C4-2B (cell line): ENCODE results near the gene NPRL2.

Source experiments
- H3K27ac ChIP-seq: fragments of 450-650 bp; 2 replicates; pipeline ENCODE4 v1.5.1; 2017
- ZFX ChIP-seq: fragments of 450-650 bp; IDR thresholded peaks from 2 replicates; pipeline ENCODE4 v1.6.1; 2017
- TF ChIP-seq, protein P1 (sequence below): fragments of 450-650 bp; conservative IDR thresholded peaks from 2 replicates; pipeline ENCODE4 v1.5.1; 2017; ENCODE audit warnings: mild to moderate bottlenecking

The NPRL2 gene

DNA sequence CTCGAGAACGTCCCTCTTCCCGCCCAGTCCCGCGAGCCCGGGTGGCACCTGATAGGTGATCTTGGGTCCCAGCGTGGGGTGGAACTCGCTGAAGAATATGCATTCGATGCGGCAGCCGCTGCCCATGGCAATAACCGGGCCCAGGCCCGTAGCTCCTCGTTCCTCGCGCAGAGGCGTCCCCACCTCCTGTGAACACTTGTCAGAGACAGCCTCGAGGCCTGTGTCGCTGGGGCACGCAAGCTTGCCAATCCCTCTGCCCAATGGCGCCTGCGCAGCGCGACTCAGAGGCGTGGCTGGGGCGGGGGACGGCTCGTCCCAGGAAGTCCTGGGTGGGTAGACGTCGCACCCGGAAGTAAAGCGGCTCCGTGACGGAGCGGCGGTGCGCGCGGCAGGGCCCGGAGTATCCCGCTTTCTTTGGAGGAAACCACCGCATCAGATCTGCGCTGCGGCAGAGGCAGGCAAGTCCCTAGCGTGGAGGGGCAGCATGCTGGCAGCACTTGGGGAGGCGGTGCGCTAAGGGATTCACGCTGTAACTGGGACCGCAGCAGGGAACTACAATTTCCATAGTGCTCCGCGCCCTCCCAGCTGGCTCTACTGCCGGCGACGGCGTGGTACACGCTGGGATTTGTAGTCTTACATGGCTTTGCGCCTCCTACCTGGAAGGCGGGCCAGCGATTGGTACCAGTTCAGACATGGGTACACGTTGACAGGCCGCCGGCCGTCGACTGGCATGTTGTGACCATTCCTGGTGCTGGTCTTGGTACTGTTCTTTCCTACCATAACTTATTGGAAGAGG is at the start of gene NPRL2, which contains the start of gene CYB561D2:
NPRL2 (minus strand) TSS at position 249 of the 796 bp plus-strand sequence; CDS start at position 126, 123 bp downstream.
CYB561D2 (plus strand) TSS at position 336 of the 796 bp plus-strand sequence. CDS start 572 bp downstream, outside the sequence.
- peak within 1 kb of the TSS; percentile 87 for H3K27ac ChIP-seq
- TF ChIP-seq, protein P1, sequence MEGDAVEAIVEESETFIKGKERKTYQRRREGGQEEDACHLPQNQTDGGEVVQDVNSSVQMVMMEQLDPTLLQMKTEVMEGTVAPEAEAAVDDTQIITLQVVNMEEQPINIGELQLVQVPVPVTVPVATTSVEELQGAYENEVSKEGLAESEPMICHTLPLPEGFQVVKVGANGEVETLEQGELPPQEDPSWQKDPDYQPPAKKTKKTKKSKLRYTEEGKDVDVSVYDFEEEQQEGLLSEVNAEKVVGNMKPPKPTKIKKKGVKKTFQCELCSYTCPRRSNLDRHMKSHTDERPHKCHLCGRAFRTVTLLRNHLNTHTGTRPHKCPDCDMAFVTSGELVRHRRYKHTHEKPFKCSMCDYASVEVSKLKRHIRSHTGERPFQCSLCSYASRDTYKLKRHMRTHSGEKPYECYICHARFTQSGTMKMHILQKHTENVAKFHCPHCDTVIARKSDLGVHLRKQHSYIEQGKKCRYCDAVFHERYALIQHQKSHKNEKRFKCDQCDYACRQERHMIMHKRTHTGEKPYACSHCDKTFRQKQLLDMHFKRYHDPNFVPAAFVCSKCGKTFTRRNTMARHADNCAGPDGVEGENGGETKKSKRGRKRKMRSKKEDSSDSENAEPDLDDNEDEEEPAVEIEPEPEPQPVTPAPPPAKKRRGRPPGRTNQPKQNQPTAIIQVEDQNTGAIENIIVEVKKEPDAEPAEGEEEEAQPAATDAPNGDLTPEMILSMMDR = no peak
- TF ChIP-seq ZFX = peak; percentile 62; the same call in 1 of the 2 replicates

DNA sequence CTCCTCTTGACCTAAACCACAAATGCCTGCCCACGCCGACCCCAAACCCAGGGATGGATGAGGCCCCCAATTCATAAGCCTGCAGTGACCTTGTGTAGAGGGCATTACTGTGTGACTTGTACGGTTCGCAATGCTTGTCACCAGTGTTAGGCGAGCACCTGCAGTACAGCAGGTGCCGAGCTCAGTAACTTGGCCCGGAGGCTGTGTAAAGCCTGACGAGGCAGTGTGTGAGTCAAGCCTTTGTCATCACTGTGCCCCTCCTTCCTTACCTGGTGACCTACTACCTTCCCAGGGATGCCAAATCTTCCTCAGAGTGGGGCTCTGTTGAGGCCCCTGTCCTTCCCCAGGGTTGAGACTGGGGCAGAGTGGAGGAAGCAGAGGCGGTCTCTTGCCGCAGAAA is 45.9 kb upstream of the NPRL2 start:
- TF ChIP-seq, protein P1 = no peak
- no peak for TF ChIP-seq ZFX
- no peak overlapping the region for H3K27ac ChIP-seq

DNA sequence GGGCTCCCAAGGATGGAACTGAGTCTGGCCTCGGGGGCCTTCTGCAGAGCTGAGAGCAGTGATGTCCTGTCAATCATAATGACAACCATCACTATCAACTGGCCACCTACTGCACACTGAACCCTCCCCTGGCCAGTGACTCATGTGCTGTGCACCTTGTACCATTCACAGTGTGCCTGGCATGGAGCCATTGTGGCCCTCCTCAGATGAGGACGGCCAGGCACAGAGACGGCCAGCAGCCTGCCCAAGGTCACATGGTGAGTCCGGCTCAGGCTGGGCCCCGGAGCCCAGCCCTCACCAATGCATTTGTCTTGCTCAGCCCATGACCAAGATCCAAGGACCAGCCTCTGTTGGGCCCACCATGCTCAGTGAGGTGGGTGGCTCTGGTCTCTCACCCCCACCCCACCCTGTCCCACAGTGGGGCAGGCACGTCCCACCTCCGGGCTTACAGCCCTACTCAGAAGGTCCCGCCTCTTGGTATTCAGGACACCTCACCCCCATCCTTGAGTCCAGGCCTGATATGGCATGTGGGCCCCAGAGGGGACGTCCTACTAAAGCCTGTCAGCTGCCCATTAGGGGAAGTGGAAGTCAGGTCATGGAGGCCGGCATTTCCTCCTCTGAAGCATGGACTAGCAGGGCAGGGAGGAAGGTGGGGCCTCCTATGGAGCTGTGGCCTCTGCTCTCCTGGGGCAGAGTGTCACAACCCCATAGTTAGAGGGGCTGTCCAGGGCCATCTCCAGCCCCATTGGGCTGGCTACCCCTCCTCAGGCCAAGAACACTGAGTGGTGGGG is 44.7 kb upstream of the NPRL2 start:
- no peak overlapping the region for H3K27ac ChIP-seq
- no peak for TF ChIP-seq ZFX

DNA sequence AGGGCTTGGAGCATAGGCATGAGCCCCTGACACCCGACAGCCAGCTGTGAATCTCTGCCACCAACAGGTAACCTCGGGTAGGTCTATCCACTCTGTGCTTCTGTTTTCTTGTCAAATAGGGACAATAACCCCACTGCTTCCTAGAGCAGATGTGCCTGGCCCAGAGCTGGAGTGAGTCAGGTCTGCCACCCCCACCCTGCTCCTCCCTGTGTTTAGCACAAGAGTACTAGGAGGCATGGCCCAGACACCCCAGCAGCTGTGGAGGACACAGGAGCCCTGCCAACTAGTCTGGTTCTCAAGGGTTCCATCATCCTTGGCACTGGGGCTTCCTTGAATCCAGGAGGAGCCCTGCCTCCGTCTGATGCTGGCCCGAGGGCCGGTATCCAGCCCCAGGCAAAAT is 42.5 kb upstream of the NPRL2 start:
- no peak overlapping the region for H3K27ac ChIP-seq
- no peak for TF ChIP-seq ZFX
- TF ChIP-seq, protein P1 = no peak

DNA sequence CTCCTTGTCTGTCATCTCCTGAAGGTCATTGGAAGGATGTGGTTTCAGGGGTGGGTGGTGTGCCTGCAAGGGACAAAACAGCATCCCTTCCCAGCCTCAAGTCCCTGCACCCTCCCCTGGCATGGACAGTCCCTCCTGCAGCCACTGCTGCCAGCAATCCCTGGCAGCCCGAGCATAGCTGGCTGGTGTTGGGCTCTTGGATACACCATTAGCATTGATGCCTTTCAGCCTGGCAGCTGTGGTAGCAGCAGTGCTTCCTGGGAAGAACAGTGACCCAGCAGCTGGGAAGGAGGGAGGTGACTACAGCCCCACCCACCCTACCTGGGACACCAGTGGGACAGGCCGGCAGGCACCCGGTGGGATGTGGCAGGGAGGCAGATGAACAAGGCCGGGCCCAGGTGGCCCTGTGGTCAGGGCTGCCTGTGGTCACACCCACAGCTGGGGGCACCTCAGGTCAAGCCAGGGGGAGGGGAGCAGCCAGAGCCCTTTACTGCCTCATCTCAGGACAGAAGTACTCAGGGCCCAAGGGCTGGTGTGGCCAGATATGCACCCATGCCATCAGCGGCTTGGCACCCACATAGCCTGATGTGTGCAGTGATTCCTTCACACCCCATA is 41.6 kb upstream of the NPRL2 start:
- TF ChIP-seq ZFX = no peak
- TF ChIP-seq, protein P1 = no peak

DNA sequence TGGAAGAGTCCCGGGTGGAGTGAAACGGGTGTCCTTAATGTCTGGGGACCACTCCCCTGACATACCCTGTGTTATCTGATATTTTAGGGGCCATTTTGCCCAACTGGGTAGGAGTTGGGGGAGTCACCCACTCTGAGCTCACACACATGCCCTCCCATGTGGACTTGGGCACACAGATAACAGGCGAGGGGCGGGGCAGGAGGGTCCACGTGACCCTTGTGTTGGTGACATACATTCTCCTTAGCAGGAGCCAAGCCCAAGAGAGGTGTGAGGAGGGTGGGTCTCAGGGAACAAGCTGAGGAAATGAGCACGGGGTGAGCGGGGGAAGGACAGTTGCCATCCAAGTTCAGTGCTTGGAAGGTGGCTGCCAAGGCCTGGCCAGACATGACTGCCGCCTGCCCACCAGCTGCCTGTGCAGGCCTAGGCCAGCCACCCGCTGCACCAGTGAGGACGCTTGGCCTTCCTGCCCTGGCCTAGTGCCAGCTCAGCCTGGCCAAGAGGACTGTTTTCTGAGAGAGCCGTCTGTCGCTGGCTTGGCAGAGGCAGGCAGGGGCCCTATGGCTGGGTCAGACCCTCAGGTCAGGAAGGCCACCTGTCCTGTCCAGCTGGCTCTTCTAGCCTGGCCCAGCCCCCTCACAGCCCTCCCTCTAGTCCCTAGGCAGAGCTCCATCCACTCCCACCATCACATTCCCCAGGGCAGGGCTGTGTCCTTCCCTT is 40.1 kb upstream of the NPRL2 start:
- H3K27ac ChIP-seq = no peak overlapping the region
- TF ChIP-seq ZFX = no peak
- TF ChIP-seq, protein P1 = no peak

More for the DNA sequence above, 41.6 kb upstream of the NPRL2 start:
- H3K27ac ChIP-seq = no peak overlapping the region

DNA sequence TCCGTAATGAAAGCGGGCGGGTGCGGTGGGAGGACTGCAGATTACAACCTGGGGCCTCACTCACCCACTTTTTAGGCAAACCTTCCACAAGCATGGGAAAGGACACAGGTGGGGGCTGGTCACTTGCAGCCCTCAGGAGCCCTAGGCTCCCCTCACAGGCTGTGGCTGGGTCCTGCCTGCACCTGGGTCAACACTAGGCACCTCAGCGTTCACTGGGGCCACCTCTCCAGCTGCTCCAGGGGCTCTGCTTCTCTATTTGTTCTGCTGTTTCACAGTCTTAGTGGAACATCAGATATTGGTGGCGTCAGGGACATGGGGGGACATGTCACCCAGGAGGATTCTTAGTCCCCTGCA is 38.8 kb upstream of the NPRL2 start:
- TF ChIP-seq, protein P1 = no peak
- no peak for TF ChIP-seq ZFX
- no peak overlapping the region for H3K27ac ChIP-seq
